ENCODE measurements around the gene OR51G2.

Gene OR51G2

GRCh38 chr11:4881860-4882500, 37.2 kb downstream of the OR51G2 start, which contains the start of gene OR51T1:
OR51T1 (plus strand) TSS chr11:4881900; CDS start chr11:4881900, 0 bp downstream.
- in situ Hi-C loops (cut with MboI; ENCODE audit: low pct_unique_long_range_greater_than_20kb, low sequenced_read_pairs, unreplicated experiment) = no loop called here
- no peak for DNase-seq (ENCODE audit: low spot score)
- TF ChIP-seq CTCF (IDR thresholded peaks at IDR 0.05; ENCODE audit: extremely low read depth, insufficient read depth, missing control alignments) = no peak

DNA sequence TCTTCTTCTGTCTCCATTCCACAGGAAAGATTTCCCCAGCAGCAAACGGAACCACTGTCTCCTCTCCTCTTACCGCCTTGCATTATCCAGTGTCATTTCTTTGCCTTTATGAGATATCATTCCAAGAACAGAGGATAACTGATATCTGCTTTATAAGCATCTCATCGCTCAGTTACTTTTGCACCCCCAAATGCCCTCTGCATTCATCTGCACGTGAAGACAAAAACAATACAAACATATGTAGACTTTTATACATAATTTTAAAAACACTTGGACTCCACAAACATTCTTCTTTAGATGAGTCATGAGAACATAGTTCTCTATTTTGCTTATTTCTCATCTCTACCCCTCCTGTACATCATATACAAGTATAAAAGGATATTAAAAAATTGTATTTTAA, 38.0 kb downstream of the OR51G2 start:
- no peak for DNase-seq (ENCODE audit: low spot score)
- no peak for TF ChIP-seq CTCF (IDR thresholded peaks at IDR 0.05; ENCODE audit: extremely low read depth, insufficient read depth, missing control alignments)
- in situ Hi-C loops (cut with MboI; ENCODE audit: low pct_unique_long_range_greater_than_20kb, low sequenced_read_pairs, unreplicated experiment) = no loop called here

DNA sequence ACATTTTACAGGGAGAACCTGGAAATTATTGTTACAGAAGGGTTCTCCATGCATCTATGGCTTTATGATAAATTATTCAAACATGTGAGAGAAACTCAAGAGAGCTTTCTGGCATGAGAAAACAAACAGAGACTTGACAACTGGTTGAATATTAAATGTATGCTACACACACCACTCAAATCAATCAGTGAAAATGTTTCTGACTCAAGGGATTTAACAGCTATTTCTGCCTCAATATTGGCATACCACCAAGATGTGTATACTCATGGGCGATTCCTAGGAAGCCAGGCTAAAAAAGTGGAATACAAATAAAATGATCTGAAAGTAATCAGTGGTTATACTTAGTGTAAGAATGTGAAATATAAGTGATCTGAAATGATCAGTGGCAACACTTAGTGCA, 53.3 kb downstream of the OR51G2 start:
- TF ChIP-seq CTCF (IDR thresholded peaks at IDR 0.05; ENCODE audit: extremely low read depth, insufficient read depth, missing control alignments) = no peak
- no peak for DNase-seq (ENCODE audit: low spot score)
- in situ Hi-C loops (cut with MboI; ENCODE audit: low pct_unique_long_range_greater_than_20kb, low sequenced_read_pairs, unreplicated experiment) = no loop called here

GRCh38 chr11:4863876-4864275, 55.3 kb downstream of the OR51G2 start:
- no peak for DNase-seq (ENCODE audit: low spot score)
- in situ Hi-C loops (cut with MboI; ENCODE audit: low pct_unique_long_range_greater_than_20kb, low sequenced_read_pairs, unreplicated experiment) = no loop called here
- TF ChIP-seq CTCF (IDR thresholded peaks at IDR 0.05; ENCODE audit: extremely low read depth, insufficient read depth, missing control alignments) = no peak

Measured in GM13977 (cell line).